PC-3 (cell line): ENCODE results near the gene PIP5K1C. TPM values are rescaled to one million over a fixed set of nuclear protein-coding genes. Genes with fewer than 3 reads are reported as not detected.

ENCODE experiments used
- ATAC-seq: fragments of 200-7000 bp; cut with Tn5 transposase; 2 replicates; pipeline ENCODE4 v1.9.1; 2020; ENCODE audit warnings: mild to moderate bottlenecking, moderate library complexity
- BruUV-seq: library from RNA; stranded (reverse); fragments of 400-500 nt; replicated peaks from 2 replicates; lab custom pipeline; 2021; lab: Mats Ljungman, UMichigan
- CTCF ChIA-PET: fragments of 300-600 bp; sonication (Branson Sonifier 250); formaldehyde crosslinking; loops from one replicate; lab custom pipeline; 2022; ENCODE audit warnings: antibody characterized with exemption; lab: Charles Lee
- POLR2A ChIA-PET: fragments of 300-600 bp; sonication (Branson Sonifier 250); formaldehyde crosslinking; loops from one replicate; lab custom pipeline; 2022; ENCODE audit warnings: antibody characterized with exemption; ENCODE audit not compliant: unreplicated experiment; lab: Charles Lee
- DNase-seq: peaks from one replicate; pipeline ENCODE4 v3.0.0-alpha.2; 2015
- H2AFZ ChIP-seq: fragments of 300-600 bp; sonication (generic); 2 replicates; pipeline ENCODE4 v1.6.0; 2016; ENCODE audit warnings: antibody characterized with exemption, low read length
- H3F3A ChIP-seq: fragments of 300-600 bp; sonication (generic); one replicate; pipeline ENCODE4 v1.6.0; 2017; ENCODE audit warnings: antibody characterized with exemption, low read length, control low read depth, mild to moderate bottlenecking; ENCODE audit not compliant: unreplicated experiment
- H3K27ac ChIP-seq: fragments of 300-600 bp; sonication (generic); 2 replicates; pipeline ENCODE4 v1.5.1; 2016; ENCODE audit warnings: mild to moderate bottlenecking, low read length
- H3K27me3 ChIP-seq: fragments of 300-600 bp; sonication (generic); 2 replicates; pipeline ENCODE4 v1.6.1; 2016; ENCODE audit warnings: low read length, mixed read lengths
- H3K36me3 ChIP-seq: fragments of 300-600 bp; sonication (generic); 2 replicates; pipeline ENCODE4 v1.6.1; 2016; ENCODE audit warnings: low read depth, mixed run types, low read length, mixed read lengths
- H3K4me1 ChIP-seq: fragments of 300-600 bp; sonication (generic); 2 replicates; pipeline ENCODE4 v1.5.1; 2016; ENCODE audit warnings: low read length; ENCODE audit not compliant: insufficient read depth
- H3K4me2 ChIP-seq: fragments of 300-600 bp; sonication (generic); 2 replicates; pipeline ENCODE4 v1.6.0; 2016; ENCODE audit warnings: low read length
- H3K4me3 ChIP-seq: fragments of 300-600 bp; sonication (generic); 2 replicates; pipeline ENCODE4 v1.5.1; 2016; ENCODE audit warnings: mild to moderate bottlenecking, low read length, mixed read lengths
- H3K79me2 ChIP-seq: fragments of 300-600 bp; sonication (generic); 2 replicates; pipeline ENCODE4 v1.6.1; 2017; ENCODE audit warnings: low read length, mixed read lengths
- H3K9ac ChIP-seq: fragments of 300-600 bp; sonication (generic); 2 replicates; pipeline ENCODE4 v1.6.0; 2016; ENCODE audit warnings: mild to moderate bottlenecking, low read length
- H3K9me2 ChIP-seq: fragments of 300-600 bp; sonication (generic); replicated peaks from 2 replicates; pipeline ENCODE4 v1.6.1; 2016; ENCODE audit warnings: mixed run types, low read length, mixed read lengths
- H3K9me3 ChIP-seq: fragments of 300-600 bp; sonication (generic); 2 replicates; pipeline ENCODE4 v1.6.1; 2016; ENCODE audit warnings: low read length, mixed read lengths
- H4K20me1 ChIP-seq: fragments of 300-600 bp; sonication (generic); 2 replicates; pipeline ENCODE4 v1.6.1; 2016; ENCODE audit warnings: low read length, mixed read lengths
- EZH2 ChIP-seq: fragments of 300-600 bp; sonication (generic); IDR thresholded peaks from one replicate; pipeline ENCODE4 v1.6.1; 2017; ENCODE audit warnings: antibody characterized with exemption, mild to moderate bottlenecking, low read length; ENCODE audit not compliant: unreplicated experiment
- EZH2phosphoT487 ChIP-seq: fragments of 300-600 bp; sonication (generic); IDR thresholded peaks from 2 replicates; pipeline ENCODE4 v1.6.1; 2018; ENCODE audit warnings: mild to moderate bottlenecking, antibody characterized with exemption, low read length, borderline replicate concordance
- intact Hi-C: fragments of 100-400 bp; cut with micrococcal nuclease; formaldehyde crosslinking; loops from 2 replicates; pipeline ENCODE4 v1.9.0; 2023
- total RNA-seq: library from RNA; depleted of rRNA; stranded (reverse); fragments of >200 nt; gene quantifications from 2 replicates; pipeline ENCODE4 v1.2.3, GENCODE V29; 2014
- TF ChIP-seq, protein P1 (sequence below): fragments of 300-600 bp; sonication (generic); conservative IDR thresholded peaks from 2 replicates; pipeline ENCODE4 v1.5.1; 2017; ENCODE audit warnings: antibody characterized with exemption, low read depth, mild to moderate bottlenecking, low read length

Gene PIP5K1C
- total RNA-seq, 1 experiment from 2014 or later, result 16.1 TPM

DNA sequence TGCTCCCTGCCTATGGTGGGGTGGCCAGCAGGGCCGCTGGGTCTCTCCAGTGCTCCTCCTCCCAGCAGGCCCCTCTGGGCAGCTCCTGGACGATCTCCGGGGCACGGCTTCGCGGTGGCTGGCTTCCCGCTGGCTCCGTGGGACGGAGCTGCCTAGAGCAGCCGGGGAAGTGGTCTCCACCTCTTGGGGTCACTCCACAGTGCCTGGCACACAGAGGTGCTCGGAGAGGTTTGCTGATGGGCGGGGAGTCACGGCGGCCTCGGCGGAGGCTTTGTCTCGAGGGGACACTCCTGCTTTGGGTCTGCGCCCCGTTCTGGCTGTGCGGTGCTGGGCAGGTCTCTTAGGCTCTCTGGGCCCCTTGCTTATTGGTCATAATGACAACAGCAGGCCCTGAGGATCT lies 63.8 kb downstream of the PIP5K1C start:
- no peaks in the 10 kb centered on the region for H3F3A ChIP-seq
- H3K4me2 ChIP-seq, result no peak overlapping the region
- H2AFZ ChIP-seq, result no peak overlapping the region
- ChIA-PET POLR2A (interaction anchor here (0.6 kb wide), 1 partner anchor 11 kb away, joined by 3 read pairs; no protein-coding TSS in a partner anchor), CTCF (no interaction called here)
- H4K20me1 ChIP-seq, result no peaks in the 10 kb centered on the region
- BruUV-seq, result no TSS peak
- no peaks in the 10 kb centered on the region for H3K4me1 ChIP-seq
- no peaks in the 10 kb centered on the region for H3K36me3 ChIP-seq
- H3K9ac ChIP-seq, result no peak overlapping the region
- TF ChIP-seq, protein P1, sequence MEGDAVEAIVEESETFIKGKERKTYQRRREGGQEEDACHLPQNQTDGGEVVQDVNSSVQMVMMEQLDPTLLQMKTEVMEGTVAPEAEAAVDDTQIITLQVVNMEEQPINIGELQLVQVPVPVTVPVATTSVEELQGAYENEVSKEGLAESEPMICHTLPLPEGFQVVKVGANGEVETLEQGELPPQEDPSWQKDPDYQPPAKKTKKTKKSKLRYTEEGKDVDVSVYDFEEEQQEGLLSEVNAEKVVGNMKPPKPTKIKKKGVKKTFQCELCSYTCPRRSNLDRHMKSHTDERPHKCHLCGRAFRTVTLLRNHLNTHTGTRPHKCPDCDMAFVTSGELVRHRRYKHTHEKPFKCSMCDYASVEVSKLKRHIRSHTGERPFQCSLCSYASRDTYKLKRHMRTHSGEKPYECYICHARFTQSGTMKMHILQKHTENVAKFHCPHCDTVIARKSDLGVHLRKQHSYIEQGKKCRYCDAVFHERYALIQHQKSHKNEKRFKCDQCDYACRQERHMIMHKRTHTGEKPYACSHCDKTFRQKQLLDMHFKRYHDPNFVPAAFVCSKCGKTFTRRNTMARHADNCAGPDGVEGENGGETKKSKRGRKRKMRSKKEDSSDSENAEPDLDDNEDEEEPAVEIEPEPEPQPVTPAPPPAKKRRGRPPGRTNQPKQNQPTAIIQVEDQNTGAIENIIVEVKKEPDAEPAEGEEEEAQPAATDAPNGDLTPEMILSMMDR, result no peak
- TF ChIP-seq EZH2, result no peak
- TF ChIP-seq EZH2phosphoT487, result no peak
- no peak overlapping the region for H3K27ac ChIP-seq
- H3K27me3 ChIP-seq, result no peaks in the 10 kb centered on the region
- no peak overlapping the region for H3K4me3 ChIP-seq
- no peaks in the 10 kb centered on the region for H3K9me2 ChIP-seq
- no peak for DNase-seq
- no peaks in the 10 kb centered on the region for H3K79me2 ChIP-seq
- intact Hi-C loops, result no loop called here
- H3K9me3 ChIP-seq, result no peaks in the 10 kb centered on the region
- no peak for ATAC-seq

DNA sequence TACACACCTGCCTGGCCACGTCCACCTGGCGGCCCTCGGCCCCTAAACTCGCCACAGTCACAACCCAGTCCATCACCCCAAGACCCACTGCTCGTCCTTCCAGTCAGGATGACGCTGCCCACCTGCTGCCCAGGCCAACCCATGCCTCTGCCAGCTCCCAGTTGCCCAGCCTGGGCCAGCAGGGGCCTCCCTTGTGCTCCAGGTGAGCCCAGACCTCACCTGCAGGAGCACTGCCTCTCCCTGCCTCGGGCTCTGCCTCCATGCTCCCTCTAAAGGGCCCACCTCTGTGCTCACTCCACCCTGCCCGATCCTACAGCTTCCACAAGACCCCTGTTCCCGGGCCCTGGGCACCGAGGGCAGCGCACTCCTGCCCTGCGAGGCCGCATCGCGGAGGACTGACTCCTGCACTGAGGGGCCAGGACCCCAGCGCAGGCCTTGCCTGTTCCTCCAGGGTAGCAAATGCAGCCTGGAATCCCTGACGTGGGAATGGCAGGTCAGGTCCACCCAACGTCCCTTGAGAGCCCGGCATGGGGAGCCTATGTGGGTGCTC lies 65.7 kb downstream of the PIP5K1C start:
- H3K9ac ChIP-seq, result no peak overlapping the region
- no peaks in the 10 kb centered on the region for H3K4me1 ChIP-seq
- H3K36me3 ChIP-seq, result no peaks in the 10 kb centered on the region
- DNase-seq, result no peak
- CTCF ChIA-PET, result no interaction called here
- H3K9me2 ChIP-seq, result no peaks in the 10 kb centered on the region
- no TSS peak for BruUV-seq
- intact Hi-C loops, result no loop called here
- H4K20me1 ChIP-seq, result no peaks in the 10 kb centered on the region
- H2AFZ ChIP-seq, result no peak overlapping the region
- H3K79me2 ChIP-seq, result no peaks in the 10 kb centered on the region
- no peaks in the 10 kb centered on the region for H3F3A ChIP-seq
- no peak for ATAC-seq
- H3K27ac ChIP-seq, result no peak overlapping the region
- POLR2A ChIA-PET, result no interaction called here
- H3K4me2 ChIP-seq, result no peak overlapping the region
- no peak for TF ChIP-seq EZH2phosphoT487
- TF ChIP-seq EZH2, result no peak
- TF ChIP-seq, protein P1, result no peak
- no peaks in the 10 kb centered on the region for H3K27me3 ChIP-seq
- H3K9me3 ChIP-seq, result no peaks in the 10 kb centered on the region
- H3K4me3 ChIP-seq, result no peak overlapping the region

DNA sequence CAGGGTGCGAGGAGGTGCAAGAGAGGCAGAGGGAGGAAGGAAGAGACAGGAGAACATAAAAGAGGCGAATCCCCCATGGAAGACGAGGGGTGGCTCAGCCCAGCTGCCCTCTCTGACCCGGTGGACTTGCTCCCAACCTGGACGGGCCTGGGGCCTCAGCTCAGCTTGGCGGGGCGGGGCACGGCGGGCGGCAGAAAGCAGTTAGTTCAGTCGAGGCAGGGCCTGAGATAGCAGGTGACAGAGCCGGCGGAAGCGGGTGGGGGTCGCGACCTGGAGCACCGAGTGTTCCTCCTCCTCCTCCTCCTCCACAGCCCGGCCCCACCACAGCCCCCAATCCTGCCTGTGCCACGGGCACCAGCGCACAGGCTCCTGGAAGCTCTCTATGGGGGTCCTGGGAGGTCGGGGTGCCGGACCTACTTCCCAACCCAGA lies 66.7 kb downstream of the PIP5K1C start:
- DNase-seq (no peak), ATAC-seq (no peak)
- no peak overlapping the region for H3K9ac ChIP-seq
- no TSS peak for BruUV-seq
- no peaks in the 10 kb centered on the region for H3K9me2 ChIP-seq
- no peaks in the 10 kb centered on the region for H3K9me3 ChIP-seq
- POLR2A ChIA-PET, result no interaction called here
- no peaks in the 10 kb centered on the region for H3K4me1 ChIP-seq
- intact Hi-C loops, result no loop called here
- no peaks in the 10 kb centered on the region for H3K36me3 ChIP-seq
- H3K4me2 ChIP-seq, result no peak overlapping the region
- H3K4me3 ChIP-seq, result no peak overlapping the region
- no peak overlapping the region for H2AFZ ChIP-seq
- H4K20me1 ChIP-seq, result no peaks in the 10 kb centered on the region
- no peak overlapping the region for H3K27ac ChIP-seq
- no peaks in the 10 kb centered on the region for H3K27me3 ChIP-seq
- TF ChIP-seq EZH2, result no peak
- no peak for TF ChIP-seq EZH2phosphoT487
- TF ChIP-seq, protein P1, result no peak
- no peaks in the 10 kb centered on the region for H3K79me2 ChIP-seq
- CTCF ChIA-PET, result no interaction called here
- no peaks in the 10 kb centered on the region for H3F3A ChIP-seq
